Measurements from ENCODE around the gene GALNT12. TPM values are rescaled to one million over a fixed set of nuclear protein-coding genes. Genes with fewer than 3 reads are reported as not detected.

The GALNT12 gene
- total and polyA plus RNA-seq, 2 experiments from 2014 or later: 14.6 to 23.6 TPM

- no peak overlapping the region for H3K27ac Mint-ChIP-seq
- H3K27ac ChIP-seq (ENCODE audit: low read depth): no peak overlapping the region
- H3K4me1 ChIP-seq (ENCODE audit: insufficient read depth): peaks cover 23% of the 10 kb centered on the region
- H3K79me2 ChIP-seq (replicated peaks; ENCODE audit: insufficient read depth): no peaks in the 10 kb centered on the region
- TF ChIP-seq ZNF462 (CRISPR knock-in tag; IDR thresholded peaks at IDR 0.05) (no peak), ZNF331 (CRISPR knock-in tag; IDR thresholded peaks at IDR 0.05; ENCODE audit: low read depth) (no peak), EZH2phosphoT487 (IDR thresholded peaks at IDR 0.05; ENCODE audit: unreplicated experiment) (no peak), POLR2AphosphoS5 (IDR thresholded peaks at IDR 0.05; ENCODE audit: low read depth) (no peak), NANOG (IDR thresholded peaks at IDR 0.05; ENCODE audit: borderline replicate concordance) (no peak), ZNF114 (CRISPR knock-in tag; IDR thresholded peaks at IDR 0.05) (no peak), JUNB (IDR thresholded peaks at IDR 0.05; ENCODE audit: unreplicated experiment) (no peak), CREB1 (CRISPR knock-in tag; IDR thresholded peaks at IDR 0.05; ENCODE audit: low read depth) (no peak), REST (IDR thresholded peaks at IDR 0.05; ENCODE audit: unreplicated experiment) (no peak), STAT1 (IDR thresholded peaks at IDR 0.05; ENCODE audit: unreplicated experiment) (no peak)
- TF ChIP-seq, protein P1, sequence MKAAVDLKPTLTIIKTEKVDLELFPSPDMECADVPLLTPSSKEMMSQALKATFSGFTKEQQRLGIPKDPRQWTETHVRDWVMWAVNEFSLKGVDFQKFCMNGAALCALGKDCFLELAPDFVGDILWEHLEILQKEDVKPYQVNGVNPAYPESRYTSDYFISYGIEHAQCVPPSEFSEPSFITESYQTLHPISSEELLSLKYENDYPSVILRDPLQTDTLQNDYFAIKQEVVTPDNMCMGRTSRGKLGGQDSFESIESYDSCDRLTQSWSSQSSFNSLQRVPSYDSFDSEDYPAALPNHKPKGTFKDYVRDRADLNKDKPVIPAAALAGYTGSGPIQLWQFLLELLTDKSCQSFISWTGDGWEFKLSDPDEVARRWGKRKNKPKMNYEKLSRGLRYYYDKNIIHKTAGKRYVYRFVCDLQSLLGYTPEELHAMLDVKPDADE (IDR thresholded peaks at IDR 0.05): no peak
- peak overlapping the region; percentile 74; the same call in 1 of the 2 replicates for H3K4me3 ChIP-seq
- peaks cover 17% of the 10 kb centered on the region for H3K27me3 Mint-ChIP-seq (ENCODE audit: insufficient read depth, low read depth, poor library complexity)
- DNase-seq (ENCODE audit: low spot score) (no peak), ATAC-seq (no peak)
- no peaks in the 10 kb centered on the region; the same call in 1 of the 2 replicates for H4K20me1 ChIP-seq (replicated peaks; ENCODE audit: insufficient read depth)
- H2AFZ ChIP-seq: no peak overlapping the region
- H3K9me2 ChIP-seq (ENCODE audit: insufficient read depth): no peaks in the 10 kb centered on the region
- peaks cover 27% of the 10 kb centered on the region for H3K27me3 ChIP-seq (ENCODE audit: insufficient read depth)
- H3K4me2 ChIP-seq: peak overlapping the region; percentile 91
- H3K9me3 Mint-ChIP-seq: no peaks in the 10 kb centered on the region
- peak overlapping the region; percentile 79 for H3K4me3 Mint-ChIP-seq
- no peaks in the 10 kb centered on the region for H3K36me3 Mint-ChIP-seq (ENCODE audit: low read depth)
- H3F3A ChIP-seq (replicated peaks; ENCODE audit: low read depth): 0 out of 2 replicates have a peak, but pooled peaks cover 6% of the 10 kb centered on the region
- H3K36me3 ChIP-seq (ENCODE audit: insufficient read depth): no peaks in the 10 kb centered on the region
- H3K4me1 Mint-ChIP-seq: peaks cover 31% of the 10 kb centered on the region
Observed at GRCh38 chr9:98808875-98809274, 1.4 kb downstream of the GALNT12 start.
